Gastroesophageal sphincter (tissue), 4 donors: ENCODE measurements around the gene PHF5A. TPM values are rescaled to one million over a fixed set of nuclear protein-coding genes. Genes with fewer than 3 reads are reported as not detected.

Source experiments
- ATAC-seq: fragments of 150-250 bp; one replicate; pipeline ENCODE4 v1.9.1; 2016; ENCODE audit warnings: mild to moderate bottlenecking, moderate library complexity
- H3K27ac ChIP-seq, 4 donors: fragments of 200-600 bp; sonication (generic) in 3 of 4; 1 replicate in 3 of 4; 2 replicates in 1 of 4; pipeline ENCODE4 v1.5.1; 2016 to 2019
- H3K27me3 ChIP-seq: fragments of 200-600 bp; sonication (generic); one replicate; pipeline ENCODE4 v1.5.1; 2019
- H3K36me3 ChIP-seq, 2 donors: fragments of 200-600 bp; sonication (generic); one replicate each; pipeline ENCODE4 v1.5.1; 2019; ENCODE audit warnings: control low read depth in 1 of 2
- H3K4me1 ChIP-seq, 3 donors: fragments of 200-600 bp; sonication (generic); 1 replicate in 2 of 3; 2 replicates in 1 of 3; pipeline ENCODE4 v1.5.1; 2016 to 2019; ENCODE audit warnings: control low read depth in 2 of 3
- H3K4me3 ChIP-seq, 2 donors: fragments of 200-600 bp; sonication (generic); one replicate each; pipeline ENCODE4 v1.5.1; 2019; ENCODE audit warnings: mild to moderate bottlenecking in 1 of 2, moderate library complexity in 1 of 2
- H3K9me3 ChIP-seq, 3 donors: fragments of 200-600 bp; sonication (generic); one replicate each; pipeline ENCODE4 v1.5.1; 2017 to 2019; ENCODE audit warnings: control low read depth in 2 of 3
- CTCF ChIP-seq, 4 experiments: fragments of 200-600 bp in 2 of 4; fragments of 450-650 bp in 2 of 4; sonication (generic) in 1 of 4; IDR thresholded peaks; one replicate each; pipeline ENCODE4 v1.5.1; 2017 to 2019; ENCODE audit warnings: antibody characterized with exemption in 4 of 4, mild to moderate bottlenecking in 2 of 4, moderate library complexity in 2 of 4
- EP300 ChIP-seq: sonication (generic); formaldehyde crosslinking; IDR thresholded peaks from one replicate; pipeline ENCODE4 v1.6.1; 2017; ENCODE audit warnings: antibody characterized with exemption, mild to moderate bottlenecking
- POLR2A ChIP-seq, 2 donors: fragments of 450-650 bp; IDR thresholded peaks; one replicate each; pipeline ENCODE4 v1.6.1; 2017; ENCODE audit warnings: antibody characterized with exemption in 2 of 2, mild to moderate bottlenecking in 2 of 2, moderate library complexity in 1 of 2
- POLR2AphosphoS5 ChIP-seq: sonication (generic); formaldehyde crosslinking; IDR thresholded peaks from one replicate; pipeline ENCODE4 v1.6.1; 2017; ENCODE audit warnings: antibody characterized with exemption
- whole genome bisulfite sequencing, 2 donors: methylation state at CpG; one replicate each; pipeline ENCODE4 v1.1.5; 2018; ENCODE audit warnings: low coverage in 1 of 2; 5-methylcytosine and 5-hydroxymethylcytosine counted together
- total RNA-seq, 4 donors: library from RNA; depleted of rRNA; stranded (reverse); fragments of >200 nt; gene quantifications; one replicate each; pipeline ENCODE4 v1.1.0, GENCODE V29; 2016

PHF5A gene
- total RNA-seq, 4 donors from 2014 or later: 26.7 to 44.5 (median 39.2) TPM

GRCh38 chr22:41513391-41513790 is 44.9 kb upstream of the PHF5A start:
- Histone ChIP-seq H3K9me3 (no peaks in the 10 kb centered on the region), H3K4me1 (peaks cover 6 to 82% (median 30%) of the 10 kb centered on the region in 3 donors), H3K36me3 (peaks cover 0 to 86% of the 10 kb centered on the region in 2 donors), H3K27me3 (no peaks in the 10 kb centered on the region), H3K4me3 (no peak overlapping the region), H3K27ac (peak overlapping the region; percentile 4 to 83 (median 79))
- TF ChIP-seq POLR2A (IDR thresholded peaks at IDR 0.05) (no peak), POLR2AphosphoS5 (no peak), CTCF (IDR thresholded peaks at IDR 0.05) (no peak), EP300 (no peak)
- no peak for ATAC-seq
- 32 to 60% methylated on average over 3 to 5 of the region's 5 CpGs for WGBS, 2 donors

- Histone ChIP-seq H3K9me3 (no peaks in the 10 kb centered on the region), H3K4me3 (no peak overlapping the region), H3K27ac (peak overlapping the region; percentile 39 to 83 (median 79)), H3K36me3 (peaks cover 0 to 91% of the 10 kb centered on the region in 2 donors), H3K27me3 (no peaks in the 10 kb centered on the region), H3K4me1 (peaks cover 6 to 82% (median 31%) of the 10 kb centered on the region in 3 donors)
- WGBS, 2 donors: 60 to 66% methylated on average over 8 of the region's 17 CpGs
- ATAC-seq: peak; percentile 75
- TF ChIP-seq CTCF (IDR thresholded peaks at IDR 0.05) (no peak), POLR2AphosphoS5 (peak; percentile 47)
Observed at GRCh38 chr22:41512421-41513194, 44.1 kb upstream of the PHF5A start.

- H3K9me3 ChIP-seq: no peaks in the 10 kb centered on the region
- no peak for ATAC-seq
- no peak overlapping the region for H3K4me3 ChIP-seq
- H3K36me3 ChIP-seq: peaks cover 0 to 87% of the 10 kb centered on the region in 2 donors
- TF ChIP-seq CTCF (IDR thresholded peaks at IDR 0.05) (no peak), POLR2AphosphoS5 (no peak), POLR2A (IDR thresholded peaks at IDR 0.05) (no peak), EP300 (no peak)
- H3K4me1 ChIP-seq: peaks cover 6 to 85% (median 26%) of the 10 kb centered on the region in 3 donors
- H3K27me3 ChIP-seq: no peaks in the 10 kb centered on the region
- H3K27ac ChIP-seq: peak overlapping the region; percentile 39 to 83 (median 79)
- 17% methylated on average over 1 of the region's 2 CpGs; no CpG with 5 or more reads in 1 of the 2 donors for WGBS, 2 donors
Observed at GRCh38 chr22:41511521-41511968, 43.1 kb upstream of the PHF5A start.

- Histone ChIP-seq H3K27ac (peak overlapping the region in 3 of 4 donors; percentile 65 to 80 (median 78)), H3K27me3 (no peaks in the 10 kb centered on the region), H3K4me3 (no peak overlapping the region), H3K36me3 (peaks cover 0 to 82% of the 10 kb centered on the region in 2 donors), H3K4me1 (peaks cover 6 to 96% (median 26%) of the 10 kb centered on the region in 3 donors), H3K9me3 (no peaks in the 10 kb centered on the region)
- TF ChIP-seq CTCF (IDR thresholded peaks at IDR 0.05) (peak in 1 of 4 experiments; percentile 19), POLR2AphosphoS5 (no peak)
- WGBS, 2 donors: 20% methylated on average over 3 of the region's 12 CpGs; no CpG with 5 or more reads in 1 of the 2 donors
- peak; percentile 15 for ATAC-seq
Observed at GRCh38 chr22:41508770-41509170, 40.3 kb upstream of the PHF5A start.
